Right renal pelvis (tissue), 4 donors: ENCODE results near the gene TESK1. TPM values are rescaled to one million over a fixed set of nuclear protein-coding genes. Genes with fewer than 3 reads are reported as not detected.

Experiments
- DNase-seq, 4 donors: peaks; one replicate each; pipeline ENCODE4 v3.0.0-alpha.2; 2013; ENCODE audit warnings: low read depth in 4 of 4, low spot score in 3 of 4, missing footprints in 1 of 4
- polyA plus RNA-seq, 4 donors: library from polyadenylated mRNA; unstranded; fragments of 120-200 nt; gene quantifications; one replicate each; pipeline ENCODE4 v1.2.1, GENCODE V29; 2013; ENCODE audit not compliant: insufficient read length in 4 of 4

Gene TESK1, protein sequence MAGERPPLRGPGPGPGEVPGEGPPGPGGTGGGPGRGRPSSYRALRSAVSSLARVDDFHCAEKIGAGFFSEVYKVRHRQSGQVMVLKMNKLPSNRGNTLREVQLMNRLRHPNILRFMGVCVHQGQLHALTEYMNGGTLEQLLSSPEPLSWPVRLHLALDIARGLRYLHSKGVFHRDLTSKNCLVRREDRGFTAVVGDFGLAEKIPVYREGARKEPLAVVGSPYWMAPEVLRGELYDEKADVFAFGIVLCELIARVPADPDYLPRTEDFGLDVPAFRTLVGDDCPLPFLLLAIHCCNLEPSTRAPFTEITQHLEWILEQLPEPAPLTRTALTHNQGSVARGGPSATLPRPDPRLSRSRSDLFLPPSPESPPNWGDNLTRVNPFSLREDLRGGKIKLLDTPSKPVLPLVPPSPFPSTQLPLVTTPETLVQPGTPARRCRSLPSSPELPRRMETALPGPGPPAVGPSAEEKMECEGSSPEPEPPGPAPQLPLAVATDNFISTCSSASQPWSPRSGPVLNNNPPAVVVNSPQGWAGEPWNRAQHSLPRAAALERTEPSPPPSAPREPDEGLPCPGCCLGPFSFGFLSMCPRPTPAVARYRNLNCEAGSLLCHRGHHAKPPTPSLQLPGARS
- 10 to 100 TPM; 34.4 to 44.0 (median 38.9) TPM for polyA plus RNA-seq

DNA sequence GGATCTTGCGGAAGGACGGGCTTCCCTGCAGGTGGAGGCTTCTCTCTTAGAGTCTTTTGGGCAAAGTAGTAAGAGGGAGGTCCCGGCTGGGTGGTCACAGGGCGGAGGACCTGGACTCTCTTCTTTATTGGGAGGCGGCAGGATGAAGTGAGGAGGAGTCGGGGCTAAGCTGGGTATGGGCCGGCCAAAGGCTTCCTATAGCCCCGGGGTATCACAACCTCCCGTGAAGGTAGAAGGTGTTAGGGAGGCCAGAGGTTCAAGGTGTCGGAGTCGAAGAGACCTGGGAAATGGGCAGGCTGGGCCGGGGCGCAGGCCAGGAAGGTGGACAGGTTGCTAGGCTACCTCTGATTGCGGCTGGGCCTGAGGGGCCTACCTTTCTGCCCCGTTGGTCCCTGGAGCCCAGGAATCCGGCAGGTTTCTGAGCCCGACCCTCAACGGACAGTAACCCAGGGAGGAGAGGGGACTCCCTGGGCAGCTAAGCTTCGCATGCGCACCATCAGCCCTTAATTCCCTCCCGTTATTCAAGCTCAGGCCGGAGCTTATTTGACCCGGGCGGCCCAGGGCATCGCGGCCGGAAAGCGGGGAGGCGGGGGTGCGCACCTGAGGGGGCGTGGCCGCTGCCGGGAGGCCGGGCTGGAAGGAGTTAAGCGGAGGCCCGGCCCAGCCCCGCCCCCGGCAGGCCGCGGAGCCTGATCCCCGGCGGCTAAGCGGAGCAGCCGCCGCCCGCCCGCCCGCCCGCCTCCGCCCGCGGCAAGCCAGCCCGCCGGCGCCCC, at the start of gene TESK1:
TESK1 (plus strand) TSS at position 685 of the 773 bp plus-strand sequence. CDS start 358 bp downstream, outside the sequence.
- DNase-seq, result peak in 3 of 4 donors; percentile 39 to 51 (median 45)

DNA sequence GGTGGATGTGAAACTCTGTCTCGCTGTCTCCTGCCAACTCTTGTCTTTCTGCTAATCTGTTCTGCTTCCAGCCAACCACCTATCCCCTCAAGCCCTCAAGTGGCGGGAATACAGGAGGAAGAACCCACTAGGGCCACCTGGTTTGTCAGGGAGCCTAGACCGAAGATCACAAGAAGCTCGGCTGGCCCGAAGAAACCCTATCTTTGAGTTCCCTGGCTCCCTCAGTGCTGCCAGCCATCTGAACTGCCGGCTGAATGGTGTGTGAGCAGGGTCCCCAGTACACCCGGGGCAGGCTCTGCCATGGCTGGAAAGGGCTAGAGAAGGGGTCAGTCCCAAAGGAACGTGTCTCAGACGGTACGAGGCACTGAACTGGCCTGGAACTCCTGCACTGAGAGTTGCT, 49.2 kb upstream of the TESK1 start:
- no peak for DNase-seq

DNA sequence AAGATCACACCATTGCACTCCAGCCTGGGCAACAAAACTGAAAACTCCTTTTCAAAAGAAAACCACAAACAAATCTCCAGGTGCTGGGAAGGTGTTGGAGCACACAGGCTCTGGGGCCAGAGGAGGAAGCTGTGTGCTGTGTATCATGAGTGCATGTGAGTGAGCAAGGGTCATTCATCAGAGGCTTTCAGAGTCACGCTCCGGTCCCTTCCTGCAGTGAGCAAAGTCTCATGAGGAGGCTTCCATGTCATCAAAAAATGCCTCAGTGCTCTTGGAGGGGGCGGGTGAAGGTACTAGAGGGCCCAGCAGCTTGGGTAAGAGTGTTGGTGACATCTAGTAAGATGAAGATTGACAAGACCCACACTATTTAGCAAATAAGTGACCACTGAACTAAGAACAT, 48.3 kb upstream of the TESK1 start:
- no peak for DNase-seq

DNA sequence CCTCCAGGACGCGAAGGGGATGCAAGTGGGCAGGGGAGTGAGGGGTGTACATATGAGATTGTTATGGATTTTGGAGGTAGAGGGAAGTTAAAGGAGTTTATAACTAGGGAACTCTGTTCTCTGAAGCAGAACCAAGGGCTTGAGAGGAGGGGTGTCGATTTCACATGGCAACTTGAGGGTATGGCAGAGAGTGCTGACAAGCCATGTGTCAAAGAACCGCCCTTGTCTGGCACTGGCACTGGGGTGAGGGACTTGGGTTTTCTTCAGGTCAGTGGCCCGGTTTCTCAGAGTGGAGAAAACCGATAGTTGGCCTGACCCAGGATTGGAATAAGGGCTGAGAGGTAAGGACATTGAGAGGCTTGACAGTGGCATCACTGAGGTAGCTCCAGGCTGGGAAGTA, 47.7 kb upstream of the TESK1 start:
- DNase-seq, result no peak

DNA sequence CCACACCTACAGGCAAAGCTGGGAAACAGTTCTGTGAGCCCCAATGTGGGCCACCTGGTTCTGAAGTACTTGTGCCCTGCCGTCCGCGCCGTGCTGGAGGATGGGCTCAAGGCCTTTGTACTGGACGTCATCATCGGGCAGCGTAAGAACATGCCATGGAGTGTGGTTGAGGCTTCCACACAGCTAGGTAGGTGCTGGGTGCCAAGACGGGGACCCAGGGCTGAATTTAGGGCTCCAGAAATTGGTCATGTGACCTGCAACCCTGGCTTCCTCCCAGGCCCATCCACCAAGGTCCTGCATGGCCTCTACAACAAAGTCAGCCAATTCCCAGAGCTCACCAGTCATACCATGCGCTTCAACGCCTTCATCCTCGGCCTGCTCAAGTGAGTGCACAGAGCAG, 46.9 kb upstream of the TESK1 start:
- no peak for DNase-seq

DNA sequence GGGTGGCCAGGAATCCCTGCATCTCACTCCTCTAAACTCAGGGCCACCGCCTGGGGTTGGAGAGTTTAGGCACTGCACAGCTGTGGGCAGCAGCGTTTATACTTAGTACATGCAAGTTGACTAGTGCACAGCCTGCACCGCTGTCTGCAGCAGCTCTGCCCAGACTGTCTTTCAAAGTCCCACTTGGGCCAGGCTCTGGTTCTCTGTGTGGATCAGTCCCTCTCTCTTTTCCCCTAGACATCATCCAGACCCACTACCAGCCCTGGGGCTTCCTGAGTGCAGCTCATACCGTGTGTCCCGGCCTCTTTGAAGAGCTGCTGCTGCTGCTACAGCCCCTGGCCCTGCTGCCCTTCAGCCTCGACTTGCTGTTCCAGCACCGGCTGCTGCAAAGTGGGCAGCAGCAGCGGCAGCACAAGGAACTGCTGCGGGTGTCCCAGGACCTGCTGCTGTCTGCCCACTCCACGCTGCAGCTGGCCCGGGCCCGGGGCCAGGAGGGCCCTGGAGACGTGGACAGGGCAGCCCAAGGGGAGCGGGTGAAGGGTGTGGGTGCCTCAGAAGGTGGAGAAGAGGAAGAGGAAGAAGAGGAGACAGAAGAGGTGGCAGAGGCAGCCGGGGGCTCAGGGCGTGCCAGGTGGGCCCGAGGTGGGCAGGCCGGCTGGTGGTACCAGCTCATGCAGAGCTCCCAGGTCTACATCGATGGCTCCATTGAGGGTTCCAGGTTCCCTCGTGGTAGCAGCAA, 45.1 kb upstream of the TESK1 start:
- DNase-seq, result no peak

DNA sequence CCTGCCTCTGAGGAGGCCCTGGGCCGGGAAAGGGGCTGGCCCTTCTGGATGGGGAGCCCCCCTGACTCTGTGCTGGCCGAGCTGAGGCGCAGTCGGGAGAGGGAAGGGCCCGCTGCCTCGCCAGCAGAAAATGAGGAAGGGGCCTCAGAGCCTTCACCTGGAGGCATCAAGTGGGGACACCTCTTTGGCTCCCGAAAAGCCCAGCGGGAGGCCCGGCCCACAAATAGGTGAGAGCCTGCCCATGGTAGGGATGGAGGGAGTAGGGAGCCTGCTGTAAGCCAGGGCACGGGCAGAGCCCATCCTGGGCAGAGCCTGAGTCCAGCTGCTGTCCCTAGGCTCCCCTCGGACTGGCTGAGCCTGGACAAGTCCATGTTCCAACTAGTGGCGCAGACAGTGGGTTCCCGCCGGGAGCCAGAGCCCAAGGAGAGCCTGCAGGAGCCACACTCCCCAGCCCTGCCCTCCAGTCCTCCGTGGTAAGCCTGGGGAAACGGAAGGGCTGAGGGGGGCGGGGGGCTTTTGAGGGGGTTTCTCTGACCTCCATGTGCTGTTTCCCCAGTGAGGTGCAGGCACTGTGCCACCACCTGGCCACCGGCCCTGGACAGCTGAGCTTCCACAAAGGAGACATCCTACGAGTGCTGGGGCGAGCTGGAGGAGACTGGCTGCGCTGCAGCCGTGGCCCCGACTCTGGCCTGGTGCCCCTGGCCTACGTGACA, 44.3 kb upstream of the TESK1 start:
- DNase-seq, result no peak

DNA sequence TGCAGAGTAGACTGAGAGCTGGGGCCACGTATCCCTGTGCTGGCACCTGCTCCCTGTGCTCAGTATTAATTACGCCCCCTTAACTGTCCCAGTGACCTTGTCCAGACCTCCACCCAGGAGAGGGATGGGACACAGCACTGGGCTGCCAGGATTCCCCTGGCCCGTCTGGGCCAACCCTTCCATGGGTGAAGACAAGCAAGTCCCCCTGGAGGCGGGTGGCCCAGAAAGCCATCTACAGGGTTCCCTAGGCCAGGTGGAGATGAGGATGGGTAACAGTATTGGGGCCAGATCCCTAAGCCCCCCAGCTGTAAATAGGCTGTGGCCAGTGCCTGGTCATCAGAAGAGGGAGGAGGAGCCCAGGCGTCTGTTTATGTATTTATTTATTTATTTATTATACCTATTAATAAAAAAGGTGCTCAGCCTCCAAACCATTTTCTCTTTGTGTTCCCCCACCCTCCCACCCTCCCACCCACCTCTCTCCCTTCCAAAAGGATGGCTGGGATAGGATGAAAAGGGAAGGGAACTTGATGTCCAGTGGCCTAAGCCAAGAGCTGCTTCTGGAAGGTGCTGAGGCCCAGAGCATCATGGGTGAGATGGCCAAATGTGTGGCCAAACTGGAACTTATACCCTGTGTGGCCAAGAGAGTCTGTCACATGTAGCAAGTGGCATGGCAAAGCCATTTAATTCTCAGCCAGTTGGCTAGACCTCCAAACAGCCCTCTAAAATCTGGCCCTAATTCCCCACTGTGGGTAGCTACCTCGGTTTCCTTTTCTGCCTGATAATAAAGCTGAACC, 43.4 kb upstream of the TESK1 start:
- DNase-seq, result no peak

DNA sequence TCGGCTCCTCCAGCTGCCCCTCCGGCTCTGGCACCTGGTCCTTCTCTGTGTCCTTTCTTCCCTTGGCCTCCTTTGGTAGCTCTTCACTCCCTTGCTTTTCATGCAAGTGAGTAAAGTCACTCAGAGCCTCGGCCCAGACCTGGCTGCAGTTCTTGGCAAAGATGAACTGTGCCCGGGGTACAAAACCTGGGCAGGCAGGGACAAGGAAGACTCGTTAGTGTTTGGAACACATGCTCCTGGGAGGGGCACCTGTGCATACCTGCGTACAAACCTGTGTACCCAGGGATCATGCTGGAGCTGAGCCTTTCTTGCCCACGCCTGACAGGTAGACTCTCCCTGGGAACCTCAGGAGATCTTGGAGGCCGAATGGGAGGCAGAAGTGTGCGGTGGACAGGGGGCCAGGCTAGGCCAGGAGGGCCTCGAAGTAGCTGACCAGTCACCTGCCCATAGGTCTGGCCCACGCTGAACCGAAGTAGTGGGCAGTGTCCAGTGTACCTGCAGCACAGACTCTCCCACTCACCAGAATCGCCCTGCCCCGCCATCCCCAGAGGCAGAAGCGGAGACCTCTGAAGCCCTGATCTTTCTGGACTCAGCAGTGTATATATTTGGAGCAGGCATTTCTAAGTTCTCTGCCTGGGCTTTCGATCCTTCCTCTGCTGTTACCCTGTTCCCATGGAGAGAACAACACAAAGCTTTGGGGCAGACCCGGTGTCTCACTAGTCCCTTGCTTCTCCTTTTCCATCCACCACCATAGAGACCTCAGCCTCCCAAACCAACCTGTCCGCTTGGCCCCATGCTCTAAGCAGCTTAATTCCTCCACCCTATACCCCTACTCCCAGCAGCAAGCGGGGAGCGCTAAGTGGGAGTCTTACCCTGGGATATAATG, 41.9 kb upstream of the TESK1 start:
- DNase-seq, result no peak

DNA sequence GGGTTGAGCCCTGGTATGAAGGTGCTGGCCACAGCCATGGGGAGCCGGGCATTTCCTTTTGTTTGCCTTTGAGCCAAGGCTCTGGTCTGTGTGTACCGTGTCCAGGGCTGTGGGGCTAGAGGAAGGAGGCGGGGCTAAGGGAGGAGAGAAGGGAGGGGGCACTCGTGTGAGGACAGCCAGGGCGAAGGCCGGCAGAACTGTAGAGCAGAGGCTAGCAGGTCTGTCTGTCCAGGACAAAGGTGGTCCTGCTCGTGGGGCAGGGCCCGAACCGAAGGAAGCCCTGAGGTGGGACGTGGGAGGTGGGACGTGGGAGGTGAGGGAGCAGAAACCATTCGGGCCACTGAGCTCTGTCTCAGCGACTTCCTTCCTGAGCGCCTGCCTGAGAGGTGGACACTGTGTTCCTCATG, 41.3 kb upstream of the TESK1 start:
- no peak for DNase-seq

DNA sequence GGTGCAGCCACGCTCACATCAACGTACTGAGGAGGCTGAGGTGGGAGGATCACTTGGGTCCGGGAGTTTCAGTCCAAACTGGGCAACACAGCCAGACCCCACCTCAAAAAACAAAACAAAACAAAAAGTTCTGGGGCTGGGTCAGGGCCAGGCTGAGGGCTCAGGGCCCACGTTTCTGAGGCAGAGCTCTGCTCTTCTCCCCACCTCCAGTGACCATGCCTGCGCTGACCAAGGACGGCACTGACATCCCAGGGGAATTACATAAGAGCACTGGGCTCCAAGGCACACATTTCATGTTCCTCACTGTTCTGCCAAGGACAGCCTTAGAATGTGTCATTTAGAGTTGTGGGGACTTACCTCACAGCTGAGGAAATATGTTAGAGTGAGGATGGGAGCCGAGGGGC, 40.4 kb upstream of the TESK1 start:
- DNase-seq, result no peak

DNA sequence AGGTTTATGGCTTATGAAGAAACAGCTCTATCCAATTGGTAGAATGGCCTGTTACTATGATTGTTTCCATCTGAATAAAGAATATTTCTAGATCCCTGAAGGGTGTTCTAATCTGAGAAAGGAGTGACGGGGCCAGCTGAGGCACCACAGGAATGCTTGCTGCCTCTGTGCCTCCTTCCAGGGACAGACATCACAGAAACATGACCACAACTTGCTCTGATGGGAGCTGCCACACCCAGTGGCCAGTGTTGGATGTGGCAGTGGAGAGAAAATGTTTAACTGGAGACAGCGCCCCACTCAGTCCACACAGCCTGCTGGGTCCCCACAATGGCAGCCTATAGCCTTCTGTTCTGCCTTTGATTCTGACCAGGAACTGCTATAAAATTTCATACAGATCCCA, 38.6 kb upstream of the TESK1 start:
- DNase-seq, result no peak

DNA sequence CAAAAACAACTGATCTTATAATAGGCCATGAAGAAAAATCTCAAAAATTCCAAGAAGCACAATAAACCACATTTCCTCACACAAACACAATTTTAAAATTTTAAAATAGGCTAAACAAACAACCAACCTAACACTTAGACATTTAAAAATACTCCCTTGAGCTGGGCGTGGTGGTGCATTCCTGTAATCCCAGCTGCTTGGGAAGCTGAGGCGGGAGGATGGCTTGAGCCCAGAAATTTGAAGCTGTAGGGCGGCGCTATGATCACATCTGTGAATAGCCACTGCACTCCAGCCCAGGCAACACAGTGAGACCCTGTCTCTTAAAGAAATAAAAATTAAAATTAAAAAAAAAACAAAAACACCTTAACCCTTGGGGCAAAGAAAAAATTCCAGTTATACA, 36.9 kb upstream of the TESK1 start:
- DNase-seq, result no peak

DNA sequence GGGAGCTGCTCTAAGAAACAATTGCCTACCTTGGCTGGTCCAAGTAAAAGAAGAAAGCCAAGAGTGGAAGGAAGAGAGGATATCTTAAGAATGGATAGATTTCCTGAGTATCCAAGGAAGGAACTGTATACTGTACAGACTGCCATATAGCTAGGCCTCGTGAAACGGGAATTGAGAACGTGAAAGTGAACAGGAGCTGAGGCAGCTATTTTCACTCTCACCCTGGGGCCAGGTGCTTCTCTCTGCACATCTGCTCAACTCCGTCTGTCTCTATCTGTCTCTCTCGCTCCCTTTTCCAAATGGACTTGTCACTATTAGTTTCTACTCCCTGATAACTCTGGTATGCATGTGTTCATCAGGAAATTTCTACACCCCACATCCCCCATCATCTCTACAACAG, 35.9 kb upstream of the TESK1 start:
- DNase-seq, result no peak

DNA sequence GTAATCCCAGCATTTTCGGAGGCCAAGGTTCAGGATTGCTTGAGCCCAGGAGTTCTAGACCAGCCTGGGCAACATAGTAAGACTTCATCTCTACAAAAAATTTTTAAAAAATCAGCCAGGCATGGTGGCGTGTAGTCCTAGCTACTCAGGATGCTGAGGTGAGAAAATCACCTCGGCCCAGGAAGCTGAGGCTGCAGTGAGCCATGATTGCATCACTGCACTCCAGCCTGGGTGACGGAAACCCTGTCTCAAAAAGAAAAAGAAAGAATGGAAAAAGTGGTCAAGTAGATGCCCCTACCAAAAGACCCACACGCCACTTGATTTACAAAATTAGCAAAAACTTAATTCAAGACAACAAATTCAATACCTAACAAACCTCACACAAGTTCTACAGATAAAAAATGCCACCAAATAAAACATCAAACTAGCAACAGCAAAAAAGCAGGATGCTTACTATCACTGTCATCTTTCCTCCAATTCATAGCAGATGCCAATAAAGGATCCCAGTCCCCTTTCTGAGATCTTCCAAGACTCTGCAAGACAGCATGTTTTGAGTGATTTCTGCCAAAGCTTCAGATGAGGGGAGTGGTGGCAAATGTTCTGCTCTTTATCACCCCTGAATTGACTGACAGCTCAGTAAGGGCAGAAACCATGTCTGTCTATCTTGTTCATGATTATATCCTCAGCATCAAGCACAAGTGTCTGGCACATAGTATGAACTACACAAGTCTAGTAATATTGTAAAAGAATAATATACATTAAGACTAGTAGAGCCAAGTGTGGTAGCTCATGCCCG, 34.2 kb upstream of the TESK1 start:
- DNase-seq, result no peak

DNA sequence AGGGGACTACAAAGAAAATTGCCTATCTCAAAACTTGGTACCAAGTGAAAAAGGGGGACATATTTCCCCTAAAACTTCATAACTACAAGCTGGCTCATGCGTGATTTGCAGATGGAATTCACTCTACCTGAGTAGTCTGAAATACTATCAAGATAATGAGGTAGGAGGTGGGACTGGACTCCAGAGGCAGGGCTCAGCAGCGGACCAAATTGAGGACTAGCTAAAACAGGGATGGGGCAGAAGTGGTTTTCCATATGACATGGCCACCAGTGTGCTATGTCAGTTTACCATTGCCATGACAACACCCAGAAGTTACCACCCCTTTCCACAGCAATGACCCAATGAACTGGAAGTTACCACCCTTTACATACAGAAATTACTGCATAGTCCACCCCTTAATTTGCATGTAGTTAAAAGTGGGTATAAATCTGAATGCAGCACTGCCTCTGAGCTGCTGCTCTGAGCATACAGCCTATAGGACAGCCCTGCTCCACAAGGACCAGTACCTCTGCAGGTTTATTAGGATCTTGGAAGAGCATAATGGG, 30.4 kb upstream of the TESK1 start:
- DNase-seq, result no peak

DNA sequence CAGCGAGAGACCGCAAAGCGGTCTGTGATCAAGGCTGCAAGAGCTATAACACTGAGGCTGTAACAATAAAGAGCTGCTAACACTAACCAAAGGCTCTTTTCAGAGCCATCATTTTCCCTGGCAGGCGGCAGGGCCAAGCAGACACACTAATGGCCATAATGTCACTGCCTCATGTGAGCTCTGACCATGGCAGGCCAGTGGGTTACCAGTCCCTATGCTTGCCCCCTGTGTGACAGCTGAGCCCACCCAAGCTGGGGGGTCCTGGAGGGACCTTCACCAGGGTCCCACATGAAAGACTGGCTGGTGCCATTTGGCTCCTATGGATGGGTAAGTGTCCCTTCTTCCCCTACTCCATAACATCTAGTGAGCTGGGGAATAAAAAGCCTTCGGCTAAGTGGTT, 29.6 kb upstream of the TESK1 start:
- no peak for DNase-seq
